ENCODE results near the gene PRKG1. TPM values are rescaled to one million over a fixed set of nuclear protein-coding genes. Genes with fewer than 3 reads are reported as not detected.

The PRKG1 gene
- total and polyA plus RNA-seq, 2 of the 4 experiments (the other 2 are of a cell fraction), result 3.5 to 18.3 TPM

DNA sequence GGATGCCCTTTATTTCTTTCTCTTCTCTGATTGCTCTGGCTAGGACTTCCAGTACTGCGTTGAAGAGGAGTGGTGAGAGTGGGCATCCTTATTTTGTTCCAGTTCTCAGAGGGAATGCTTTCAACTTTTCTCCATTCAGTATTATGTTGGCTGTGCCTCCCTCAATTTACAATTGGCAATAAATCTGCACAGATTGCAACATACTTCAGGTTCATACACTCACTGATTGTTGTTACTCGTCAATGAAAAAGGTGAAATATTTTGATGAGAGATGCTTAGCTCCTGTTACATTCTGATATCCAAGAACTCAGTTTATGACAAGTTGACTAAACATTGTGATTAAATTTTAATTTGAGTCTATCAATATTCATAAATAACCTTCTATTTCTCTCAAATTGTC lies 1201.9 kb downstream of the PRKG1 start:
- Histone ChIP-seq H2BK120ac (ENCODE audit: low read depth, low read length) (no peak overlapping the region), H4K5ac (ENCODE audit: low read depth, low read length) (no peak overlapping the region), H4K20me1 (ENCODE audit: insufficient read depth, low read length) (no peaks in the 10 kb centered on the region), H3K4ac (ENCODE audit: low read depth, low read length) (no peak overlapping the region), H3K56ac (ENCODE audit: extremely low read depth, insufficient read depth, low read length) (no peak overlapping the region), H3K23ac (ENCODE audit: low read depth, low read length) (no peak overlapping the region), H3K9me3 (ENCODE audit: control insufficient read depth, insufficient read depth, low read length) (no peaks in the 10 kb centered on the region), H2BK15ac (ENCODE audit: low read depth, low read length) (no peak overlapping the region), H3K4me1 (ENCODE audit: control insufficient read depth, insufficient read depth, low read length) (0 out of 2 replicates have a peak, but pooled peaks cover 2% of the 10 kb centered on the region), H2BK20ac (ENCODE audit: low read depth, low read length) (no peak overlapping the region), H4K8ac (ENCODE audit: low read depth in 2 of 2, low read length in 2 of 2) (no peak overlapping the region), H2AK9ac (replicated peaks; ENCODE audit: low read depth, low read length, poor library complexity) (no peak overlapping the region), H2AFZ (replicated peaks; ENCODE audit: low read length, poor library complexity) (no peak overlapping the region), H3K4me3 (ENCODE audit: insufficient read depth, low read depth, low read length) (no peak overlapping the region), H3K36me3 (ENCODE audit: control insufficient read depth, insufficient read depth, low read length) (peaks cover 2% of the 10 kb centered on the region; the same call in 1 of the 2 replicates), H3K79me1 (ENCODE audit: low read depth in 1 of 2, low read length in 2 of 2) (no peaks in the 10 kb centered on the region), H3K27me3 (ENCODE audit: control insufficient read depth, insufficient read depth, low read length) (no peaks in the 10 kb centered on the region), H2AK5ac (ENCODE audit: low read depth, low read length) (no peak overlapping the region), H3K9ac (ENCODE audit: low read depth, low read length) (no peak overlapping the region), H4K91ac (ENCODE audit: insufficient read depth, low read depth, low read length) (no peak overlapping the region), H3K27ac (ENCODE audit: insufficient read depth, low read length) (no peak overlapping the region), H2BK5ac (ENCODE audit: low read depth, low read length, poor library complexity, severe bottlenecking) (no peak overlapping the region), H3K18ac (ENCODE audit: low read depth, low read length) (no peak overlapping the region), H3K9me1 (ENCODE audit: insufficient read depth, low read length) (no peaks in the 10 kb centered on the region), H3K14ac (replicated peaks; ENCODE audit: low read depth, low read length) (no peak overlapping the region), H3K4me2 (ENCODE audit: low read depth, low read length) (no peak overlapping the region)
- no peak for ATAC-seq (ENCODE audit: low read depth)
- POLR2A ChIA-PET (ENCODE audit: unreplicated experiment), result no interaction called here
- CTCF ChIA-PET, result no interaction called here
- no peak for TF ChIP-seq NFE2L2 (IDR thresholded peaks at IDR 0.05; ENCODE audit: low read depth, low read length)
- no peak for TF ChIP-seq SMC3 (IDR thresholded peaks at IDR 0.05; ENCODE audit: low read depth, low read length)
- peak; percentile 55 for TF ChIP-seq CEBPB (IDR thresholded peaks at IDR 0.05; ENCODE audit: low read depth, low read length)
- TF ChIP-seq CHD1 (IDR thresholded peaks at IDR 0.05; ENCODE audit: low read depth, low read length), result no peak
- TF ChIP-seq, protein P1, sequence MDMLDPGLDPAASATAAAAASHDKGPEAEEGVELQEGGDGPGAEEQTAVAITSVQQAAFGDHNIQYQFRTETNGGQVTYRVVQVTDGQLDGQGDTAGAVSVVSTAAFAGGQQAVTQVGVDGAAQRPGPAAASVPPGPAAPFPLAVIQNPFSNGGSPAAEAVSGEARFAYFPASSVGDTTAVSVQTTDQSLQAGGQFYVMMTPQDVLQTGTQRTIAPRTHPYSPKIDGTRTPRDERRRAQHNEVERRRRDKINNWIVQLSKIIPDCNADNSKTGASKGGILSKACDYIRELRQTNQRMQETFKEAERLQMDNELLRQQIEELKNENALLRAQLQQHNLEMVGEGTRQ (IDR thresholded peaks at IDR 0.05; ENCODE audit: low read depth, low read length), result no peak
- TF ChIP-seq MXI1 (IDR thresholded peaks at IDR 0.05; ENCODE audit: borderline replicate concordance, low read depth, low read length), result no peak
- TF ChIP-seq RCOR1 (IDR thresholded peaks at IDR 0.05; ENCODE audit: insufficient replicate concordance, low read length), result no peak
- no TSS peak for BruUV-seq (replicated peaks)
- no CpG with 5 or more reads among the region's 2 CpGs for WGBS, 2 experiments (ENCODE audit: extremely low coverage in 2 of 2, insufficient read length in 1 of 2)
- intact Hi-C loops (cut with micrococcal nuclease), result no loop called here
- dilution Hi-C loops (cut with HindIII; ENCODE audit: low sequenced_read_pairs, unreplicated experiment), result no loop called here
- DNase-seq, result no peak
- in situ Hi-C loops (cut with MboI; ENCODE audit: low sequenced_read_pairs), result no loop called here
